ENCODE results near the gene TEX9.

GRCh38 chr15:56320316-56320715, 44.9 kb upstream of the TEX9 start:
- no peak for TF ChIP-seq POLR2A (IDR thresholded peaks at IDR 0.05; ENCODE audit: low read length)
- TF ChIP-seq GATA1 (IDR thresholded peaks at IDR 0.05; ENCODE audit: low read depth, low read length) = no peak

Data from erythroblast (primary cell).